BLaER1 (cell line): Measurements from ENCODE around the gene UBE2F.
"Not testable (repeated sequence)": the region's sequence is repeated elsewhere in the genome, so short reads cannot be mapped to it uniquely, and the experiment has no call there.

Experiments used
- H3K27ac ChIP-seq: shearing (Covaris generic); formaldehyde crosslinking; 2 replicates; pipeline ENCODE4 v1.8.1; 2022
- H3K27me3 ChIP-seq: shearing (Covaris generic); formaldehyde crosslinking; 2 replicates; pipeline ENCODE4 v1.8.1; 2022
- H3K36me3 ChIP-seq: shearing (Covaris generic); formaldehyde crosslinking; 2 replicates; pipeline ENCODE4 v1.8.1; 2022
- H3K4me1 ChIP-seq: shearing (Covaris generic); formaldehyde crosslinking; 2 replicates; pipeline ENCODE4 v1.8.1; 2022
- H3K4me2 ChIP-seq: shearing (Covaris generic); formaldehyde crosslinking; 2 replicates; pipeline ENCODE4 v1.8.1; 2022
- H3K4me3 ChIP-seq: shearing (Covaris generic); formaldehyde crosslinking; 2 replicates; pipeline ENCODE4 v1.8.1; 2022
- H3K9ac ChIP-seq: shearing (Covaris generic); formaldehyde crosslinking; 2 replicates; pipeline ENCODE4 v1.8.1; 2022
- H3K9me3 ChIP-seq: shearing (Covaris generic); formaldehyde crosslinking; 2 replicates; pipeline ENCODE4 v1.8.1; 2022
- H4K20me1 ChIP-seq: shearing (Covaris generic); formaldehyde crosslinking; 2 replicates; pipeline ENCODE4 v1.8.1; 2022
- Cebpa-rat ChIP-seq: shearing (Covaris generic); IDR thresholded peaks from 2 replicates; pipeline ENCODE4 v1.8.1; 2022

The UBE2F gene

DNA sequence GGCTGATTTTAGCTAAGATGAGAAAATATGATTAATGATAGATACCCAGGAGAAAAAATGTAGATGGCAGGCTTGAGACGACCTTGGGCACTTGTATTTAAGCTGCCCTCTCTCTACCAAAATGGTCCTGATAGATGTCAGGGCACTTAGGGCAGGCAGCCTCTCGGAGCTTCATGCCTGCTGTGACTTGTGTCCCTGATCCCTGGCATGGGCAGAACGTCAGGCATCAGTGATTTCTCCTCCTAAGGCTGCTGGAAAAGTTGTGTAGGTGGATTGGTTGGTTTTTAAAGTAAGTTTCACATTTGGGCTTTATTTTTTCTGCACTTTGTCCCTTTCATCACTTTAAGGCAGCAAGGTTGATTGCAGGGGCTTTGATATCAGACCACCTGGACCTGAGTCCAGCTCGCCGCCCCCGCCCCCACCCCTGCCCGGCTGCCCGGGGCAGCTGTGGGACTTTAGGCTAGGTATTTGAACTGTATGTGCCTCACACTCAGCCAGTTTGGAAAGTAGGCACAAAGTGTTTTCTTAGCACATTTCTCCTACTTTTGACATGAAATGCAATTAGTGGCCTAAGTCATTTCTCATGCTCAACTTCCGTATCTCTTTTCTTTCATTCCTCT is 59.0 kb downstream of the UBE2F start:
- Histone ChIP-seq H3K36me3 (peaks cover 55% of the 10 kb centered on the region), H3K27ac (no peak overlapping the region), H3K4me3 (no peak overlapping the region), H3K4me1 (peaks cover 10% of the 10 kb centered on the region; the same call in 1 of the 2 replicates), H3K9me3 (no peaks in the 10 kb centered on the region), H4K20me1 (no peaks in the 10 kb centered on the region), H3K4me2 (no peak overlapping the region), H3K27me3 (no peaks in the 10 kb centered on the region), H3K9ac (no peak overlapping the region)
- TF ChIP-seq Cebpa-rat = no peak

DNA sequence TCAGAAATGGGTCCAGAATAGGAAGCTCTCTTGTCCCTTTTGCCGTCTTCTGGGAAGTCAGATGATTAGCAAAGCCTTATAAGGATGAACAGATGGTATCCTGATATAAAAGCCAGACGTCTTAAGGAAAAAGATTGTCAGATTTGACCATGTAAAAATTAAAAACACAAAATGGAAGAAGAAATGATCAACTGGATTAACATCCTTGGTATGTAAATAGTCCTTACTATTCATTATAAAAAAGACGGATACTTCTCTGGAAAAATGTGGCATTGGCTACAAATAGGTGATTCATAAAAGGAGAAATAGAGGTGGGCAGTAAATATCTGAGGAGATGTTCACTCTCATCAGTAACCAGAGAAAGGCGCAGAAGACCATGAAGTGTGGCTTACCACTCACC is 60.2 kb downstream of the UBE2F start:
- no peak for TF ChIP-seq Cebpa-rat
- no peak overlapping the region for H3K4me3 ChIP-seq
- no peak overlapping the region for H3K9ac ChIP-seq
- no peak overlapping the region for H3K27ac ChIP-seq
- no peaks in the 10 kb centered on the region for H3K27me3 ChIP-seq
- no peaks in the 10 kb centered on the region for H3K9me3 ChIP-seq
- no peaks in the 10 kb centered on the region for H4K20me1 ChIP-seq
- peaks cover 60% of the 10 kb centered on the region for H3K36me3 ChIP-seq
- H3K4me1 ChIP-seq = peaks cover 8% of the 10 kb centered on the region; the same call in 1 of the 2 replicates
- no peak overlapping the region for H3K4me2 ChIP-seq

DNA sequence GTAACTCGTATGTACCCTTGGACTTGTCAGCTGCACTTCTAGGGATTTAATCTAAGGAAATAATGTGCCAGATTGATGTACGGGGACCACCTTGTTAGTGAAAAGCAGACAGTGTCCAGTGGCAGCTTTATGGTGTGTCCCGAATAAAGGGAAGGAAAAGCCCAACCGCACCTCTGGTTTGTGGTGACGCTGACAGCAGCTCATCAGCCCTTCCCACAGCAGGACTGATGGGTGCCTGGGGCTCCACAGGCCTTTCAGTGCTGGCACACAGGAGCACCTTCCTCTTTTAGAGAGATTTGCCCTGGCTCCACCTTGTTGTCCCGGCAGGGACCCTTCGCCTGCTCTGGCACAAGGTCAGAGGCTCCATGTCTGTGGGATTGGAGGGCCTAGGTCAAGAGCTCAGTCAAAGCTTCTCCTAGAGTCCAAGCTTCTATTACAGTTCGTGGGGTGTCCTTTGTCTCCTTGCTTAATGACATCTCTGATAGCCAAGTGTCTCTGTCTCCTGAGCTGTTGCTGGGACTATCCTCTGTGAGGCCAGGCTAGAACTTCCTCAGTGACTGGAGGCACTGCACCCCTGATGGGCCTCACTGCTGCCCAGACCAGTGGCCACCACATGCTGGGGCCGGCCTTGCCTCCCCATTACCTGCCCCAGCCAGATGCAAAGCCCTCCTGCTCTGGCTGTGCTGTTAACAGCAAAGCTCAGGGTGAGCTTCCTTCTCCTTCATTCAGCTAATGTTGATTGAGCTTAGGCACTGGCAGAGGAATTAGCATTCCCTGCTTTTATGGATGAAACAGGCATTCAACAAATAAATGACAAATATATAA is 61.0 kb downstream of the UBE2F start:
- Histone ChIP-seq H3K4me2 (no peak overlapping the region), H3K9ac (no peak overlapping the region), H3K4me3 (no peak overlapping the region), H3K4me1 (peaks cover 9% of the 10 kb centered on the region; the same call in 1 of the 2 replicates), H3K36me3 (peaks cover 68% of the 10 kb centered on the region), H4K20me1 (no peaks in the 10 kb centered on the region), H3K9me3 (no peaks in the 10 kb centered on the region), H3K27ac (no peak overlapping the region), H3K27me3 (no peaks in the 10 kb centered on the region)
- TF ChIP-seq Cebpa-rat = no peak

DNA sequence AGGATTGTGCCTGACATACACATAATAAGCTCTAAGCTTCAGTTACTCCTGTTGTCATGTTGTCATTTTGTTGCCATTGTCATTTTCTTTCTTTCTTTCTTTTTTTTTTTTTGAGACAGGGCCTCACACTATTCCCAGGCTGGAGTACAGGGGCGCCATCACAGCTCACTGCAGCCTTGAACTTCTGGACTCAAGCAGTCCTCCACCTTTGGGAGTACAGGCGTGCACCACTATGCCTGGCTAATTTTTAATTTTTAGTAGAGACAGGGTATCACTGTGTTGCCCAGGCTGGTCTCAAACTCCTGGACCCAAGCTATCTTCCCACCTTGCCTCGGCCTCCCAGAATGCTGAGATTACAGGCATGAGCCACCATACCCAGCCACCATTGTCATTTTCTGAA is 63.0 kb downstream of the UBE2F start:
- H3K27me3 ChIP-seq = no peaks in the 10 kb centered on the region
- no peaks in the 10 kb centered on the region for H3K9me3 ChIP-seq
- peaks cover 78% of the 10 kb centered on the region for H3K36me3 ChIP-seq
- H3K4me2 ChIP-seq = no peak overlapping the region
- H3K27ac ChIP-seq = no peak overlapping the region
- no peak for TF ChIP-seq Cebpa-rat
- H3K9ac ChIP-seq = no peak overlapping the region
- peaks cover 12% of the 10 kb centered on the region; the same call in 1 of the 2 replicates for H3K4me1 ChIP-seq
- no peaks in the 10 kb centered on the region for H4K20me1 ChIP-seq
- H3K4me3 ChIP-seq = no peak overlapping the region

DNA sequence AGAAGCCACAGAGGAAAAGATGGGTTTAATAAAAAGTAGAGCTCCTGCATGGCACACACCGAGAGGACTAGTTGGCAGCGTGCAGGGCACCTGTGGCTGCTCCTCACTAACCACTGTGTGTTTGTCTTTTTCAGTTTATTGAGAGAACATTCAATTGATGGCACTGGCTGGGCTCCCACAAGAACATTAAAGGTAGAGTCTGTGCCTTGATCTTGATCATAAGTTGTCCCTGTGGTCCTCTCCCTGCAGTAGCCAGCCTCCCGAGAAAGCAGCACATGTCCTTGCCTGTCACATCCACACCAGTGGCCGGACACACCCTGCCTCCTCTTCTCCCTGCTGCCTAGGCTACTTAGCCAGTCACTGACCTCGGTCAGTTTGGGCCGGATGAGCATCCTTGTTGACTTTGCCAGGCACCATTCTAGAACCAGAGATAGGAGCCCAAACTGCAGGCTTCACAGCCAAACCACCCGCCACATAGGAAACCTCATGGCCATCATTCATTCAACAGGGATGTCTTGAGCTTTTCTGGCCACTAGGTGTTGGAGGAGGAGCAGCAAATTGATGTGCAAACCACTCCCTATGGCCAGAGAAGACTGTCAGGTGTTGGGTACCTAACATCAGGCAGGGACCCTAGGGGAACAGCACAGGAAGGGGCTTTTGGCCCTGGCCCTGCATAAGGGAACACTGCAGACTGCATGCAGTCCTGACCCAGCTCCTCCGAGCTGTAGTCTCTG is 63.8 kb downstream of the UBE2F start:
- peaks cover 12% of the 10 kb centered on the region; the same call in 1 of the 2 replicates for H3K4me1 ChIP-seq
- peaks cover 75% of the 10 kb centered on the region for H3K36me3 ChIP-seq
- no peak overlapping the region for H3K9ac ChIP-seq
- no peak overlapping the region for H3K27ac ChIP-seq
- H3K27me3 ChIP-seq = no peaks in the 10 kb centered on the region
- H3K4me2 ChIP-seq = no peak overlapping the region
- TF ChIP-seq Cebpa-rat = no peak
- H3K4me3 ChIP-seq = no peak overlapping the region
- no peaks in the 10 kb centered on the region for H3K9me3 ChIP-seq
- no peaks in the 10 kb centered on the region for H4K20me1 ChIP-seq

DNA sequence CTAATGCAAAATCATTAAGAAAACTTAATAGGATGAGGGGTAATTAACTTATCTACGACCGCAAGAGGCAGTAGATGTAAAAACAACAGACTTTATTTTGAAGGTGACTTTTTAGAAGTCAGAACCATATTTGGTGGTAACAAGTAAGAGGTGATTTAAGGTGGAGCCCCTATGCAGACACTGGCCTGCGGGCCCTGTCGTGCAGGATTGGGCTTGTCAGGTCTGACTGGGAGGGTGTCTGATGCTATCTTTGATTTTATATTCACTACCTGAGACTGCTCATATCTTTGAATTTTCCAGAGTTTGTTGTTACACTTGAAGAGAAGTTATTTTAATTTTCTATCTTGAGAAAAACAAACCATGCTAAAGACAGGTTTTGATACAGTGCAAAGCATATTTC is 64.9 kb downstream of the UBE2F start:
- Histone ChIP-seq H3K27ac (no peak overlapping the region), H3K4me1 (peaks cover 12% of the 10 kb centered on the region; the same call in 1 of the 2 replicates), H3K4me3 (no peak overlapping the region), H3K4me2 (no peak overlapping the region), H4K20me1 (no peaks in the 10 kb centered on the region), H3K9ac (no peak overlapping the region), H3K27me3 (no peaks in the 10 kb centered on the region), H3K36me3 (peaks cover 74% of the 10 kb centered on the region), H3K9me3 (no peaks in the 10 kb centered on the region)
- TF ChIP-seq Cebpa-rat = no peak

DNA sequence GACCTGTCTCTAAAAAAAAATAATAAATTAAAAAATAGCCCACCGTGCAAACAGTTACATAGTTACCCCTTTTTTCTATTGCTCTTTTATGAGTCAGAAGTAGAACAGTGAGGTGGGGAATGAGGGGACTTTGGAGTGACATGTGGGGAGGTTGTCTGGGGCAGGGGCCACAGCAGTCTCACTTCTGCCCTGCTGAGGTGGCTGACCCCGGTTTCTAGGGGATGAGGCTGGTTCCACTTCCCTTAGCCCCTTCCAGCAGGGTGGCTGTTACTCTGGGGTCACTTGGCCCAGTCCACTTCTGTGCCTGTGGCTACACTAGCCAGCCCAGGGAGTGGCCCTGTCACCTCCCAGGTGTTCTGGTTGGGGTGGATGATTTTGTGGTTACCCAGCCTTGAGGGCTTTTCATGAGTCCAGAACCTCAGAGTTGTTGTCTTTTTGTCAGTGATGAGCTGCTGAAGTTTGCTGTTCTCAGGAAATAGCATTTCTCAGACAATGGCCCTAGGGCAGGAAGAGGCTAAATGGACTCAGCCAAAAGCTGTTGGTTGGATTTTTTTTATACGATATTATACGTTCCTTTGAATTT is 66.0 kb downstream of the UBE2F start:
- no peak for TF ChIP-seq Cebpa-rat
- H3K9ac ChIP-seq = no peak overlapping the region
- no peak overlapping the region for H3K27ac ChIP-seq
- no peak overlapping the region for H3K4me2 ChIP-seq
- peaks cover 76% of the 10 kb centered on the region for H3K36me3 ChIP-seq
- no peaks in the 10 kb centered on the region for H4K20me1 ChIP-seq
- H3K27me3 ChIP-seq = no peaks in the 10 kb centered on the region
- H3K4me3 ChIP-seq = no peak overlapping the region
- peaks cover 5% of the 10 kb centered on the region; the same call in 1 of the 2 replicates for H3K4me1 ChIP-seq
- no peaks in the 10 kb centered on the region for H3K9me3 ChIP-seq

DNA sequence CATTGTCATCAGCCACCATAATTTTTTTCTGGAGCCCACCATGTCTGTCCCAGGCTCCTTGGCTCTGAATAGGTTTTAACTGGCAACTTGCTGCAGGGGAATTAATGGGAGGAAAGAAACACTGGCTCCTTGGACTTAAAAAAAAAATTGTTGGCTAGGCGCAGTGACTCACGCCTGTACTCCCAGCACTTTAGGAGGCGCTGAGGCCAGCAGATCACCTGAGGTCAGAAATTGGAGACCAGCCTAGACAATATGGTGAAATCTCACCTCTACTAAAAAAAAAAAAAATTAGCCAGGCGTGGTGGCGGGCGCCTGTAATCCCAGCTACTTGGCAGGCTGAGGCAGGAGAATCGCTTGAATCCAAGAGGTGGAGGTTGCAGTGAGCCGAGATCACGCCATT is 67.2 kb downstream of the UBE2F start:
- not testable (repeated sequence) for H3K4me1 ChIP-seq, H4K20me1 ChIP-seq, H3K4me3 ChIP-seq, H3K27me3 ChIP-seq, H3K27ac ChIP-seq, H3K4me2 ChIP-seq, H3K9ac ChIP-seq, H3K9me3 ChIP-seq
- H3K36me3 ChIP-seq = peaks cover 84% of the 10 kb centered on the region

DNA sequence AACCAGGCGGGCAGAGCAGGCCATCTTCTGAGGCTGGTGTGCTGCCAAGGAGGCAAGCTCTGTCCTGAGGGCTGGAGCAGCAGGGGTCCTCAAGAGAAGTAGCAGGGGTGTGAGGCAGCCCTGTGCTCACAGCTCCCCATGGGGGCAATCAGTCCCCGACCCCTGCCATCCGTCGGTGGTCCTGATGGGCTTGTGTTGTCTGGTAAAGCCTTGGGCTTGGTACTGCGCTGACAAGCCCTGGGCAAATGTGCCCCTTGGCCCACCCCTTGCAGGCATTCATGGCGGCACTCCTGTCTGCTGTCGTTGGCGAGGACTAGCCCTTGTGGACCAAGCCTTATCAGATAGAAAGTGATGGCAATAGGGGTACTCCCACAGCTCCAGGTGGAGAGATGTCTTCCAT is 71.4 kb downstream of the UBE2F start:
- Histone ChIP-seq H3K36me3 (peaks cover 88% of the 10 kb centered on the region), H3K27me3 (no peaks in the 10 kb centered on the region), H3K4me2 (no peak overlapping the region), H3K9ac (no peak overlapping the region), H3K9me3 (no peaks in the 10 kb centered on the region), H4K20me1 (no peaks in the 10 kb centered on the region), H3K4me3 (no peak overlapping the region), H3K27ac (no peak overlapping the region), H3K4me1 (no peaks in the 10 kb centered on the region)
- no peak for TF ChIP-seq Cebpa-rat

DNA sequence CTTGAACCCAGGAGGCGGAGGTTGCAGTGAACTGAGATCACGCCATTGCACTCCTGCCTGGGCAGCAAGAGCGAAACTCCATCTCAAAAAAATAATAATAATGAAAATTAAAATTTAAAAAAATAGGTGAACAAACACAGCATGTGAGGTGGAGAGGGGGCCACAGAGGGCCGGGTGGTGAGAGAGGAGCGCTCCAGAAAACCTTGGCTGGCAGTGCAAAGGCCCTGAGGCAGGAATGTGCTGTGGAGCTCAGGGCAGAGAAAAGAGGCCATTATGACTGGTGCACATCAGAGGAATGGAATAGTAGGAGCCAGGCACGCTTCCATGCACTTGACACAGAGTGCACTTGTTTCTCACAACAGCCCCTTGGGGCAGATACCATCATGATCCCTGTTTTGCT is 72.3 kb downstream of the UBE2F start:
- H3K4me3 ChIP-seq = no peak overlapping the region
- H3K9me3 ChIP-seq = no peaks in the 10 kb centered on the region
- no peak overlapping the region for H3K9ac ChIP-seq
- no peak overlapping the region for H3K4me2 ChIP-seq
- H4K20me1 ChIP-seq = no peaks in the 10 kb centered on the region
- H3K27me3 ChIP-seq = no peaks in the 10 kb centered on the region
- no peaks in the 10 kb centered on the region for H3K4me1 ChIP-seq
- H3K36me3 ChIP-seq = peaks cover 82% of the 10 kb centered on the region
- H3K27ac ChIP-seq = no peak overlapping the region
- TF ChIP-seq Cebpa-rat = no peak
